ENCODE data around the gene ABHD4. TPM values are rescaled to one million over a fixed set of nuclear protein-coding genes. Genes with fewer than 3 reads are reported as not detected.

The ABHD4 gene
- total and polyA plus RNA-seq, 2 of the 4 experiments (the other 2 are of a cell fraction): 5.0 to 22.0 TPM

DNA sequence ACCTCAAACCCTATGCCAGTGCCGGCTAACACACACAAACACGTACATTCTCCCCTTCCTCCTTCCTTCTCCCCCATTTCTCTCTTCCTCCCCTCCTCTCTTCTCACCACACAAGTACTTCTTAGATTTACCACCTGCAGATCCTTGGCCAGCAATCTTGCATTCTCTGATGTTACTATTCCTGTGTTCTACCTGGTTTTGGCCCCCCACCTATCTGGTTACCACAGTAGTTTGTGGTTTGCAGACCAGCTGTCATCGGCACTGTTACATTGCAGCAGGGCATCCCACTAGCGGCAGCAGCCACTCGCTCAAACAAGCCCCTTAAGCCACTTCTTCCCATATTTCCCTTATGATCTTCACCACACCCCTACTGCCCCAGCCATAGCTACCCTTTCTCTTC, 3.9 kb downstream of the ABHD4 start:
- Histone ChIP-seq H2BK120ac (ENCODE audit: low read depth, low read length) (no peak overlapping the region), H2AK9ac (replicated peaks; ENCODE audit: low read depth, low read length, poor library complexity) (no peak overlapping the region), H3K4me2 (ENCODE audit: low read depth, low read length) (no peak overlapping the region), H4K91ac (ENCODE audit: insufficient read depth, low read depth, low read length) (no peak overlapping the region), H3K27ac (ENCODE audit: insufficient read depth, low read length) (no peak overlapping the region), H3K36me3 (ENCODE audit: control insufficient read depth, insufficient read depth, low read length) (peaks cover 43% of the 10 kb centered on the region), H3K27me3 (ENCODE audit: control insufficient read depth, insufficient read depth, low read length) (no peaks in the 10 kb centered on the region), H3K9me1 (ENCODE audit: insufficient read depth, low read length) (peaks cover 22% of the 10 kb centered on the region), H3K9ac (ENCODE audit: low read depth, low read length) (no peak overlapping the region), H3K14ac (replicated peaks; ENCODE audit: low read depth, low read length) (no peak overlapping the region), H3K18ac (ENCODE audit: low read depth, low read length) (no peak overlapping the region), H3K23ac (ENCODE audit: low read depth, low read length) (no peak overlapping the region), H3K4ac (ENCODE audit: low read depth, low read length) (0 out of 2 replicates have a peak overlapping the region, but pooled peaks have one; percentile 68), H4K20me1 (ENCODE audit: insufficient read depth, low read length) (no peaks in the 10 kb centered on the region; the same call in 1 of the 2 replicates), H4K5ac (ENCODE audit: low read depth, low read length) (no peak overlapping the region), H2BK5ac (ENCODE audit: low read depth, low read length, poor library complexity, severe bottlenecking) (peak overlapping the region; percentile 4), H3K79me1 (ENCODE audit: low read depth in 1 of 2, low read length in 2 of 2) (peaks cover 13 to 31% of the 10 kb centered on the region in 2 experiments), H3K4me1 (ENCODE audit: control insufficient read depth, insufficient read depth, low read length) (peaks cover 7% of the 10 kb centered on the region), H3K4me3 (ENCODE audit: insufficient read depth, low read depth, low read length) (no peak overlapping the region), H3K56ac (ENCODE audit: extremely low read depth, insufficient read depth, low read length) (no peak overlapping the region), H2AK5ac (ENCODE audit: low read depth, low read length) (peak overlapping the region; percentile 53; the same call in 1 of the 2 replicates), H4K8ac (ENCODE audit: low read depth in 2 of 2, low read length in 2 of 2) (no peak overlapping the region), H2BK15ac (ENCODE audit: low read depth, low read length) (no peak overlapping the region), H2AFZ (replicated peaks; ENCODE audit: low read length, poor library complexity) (no peak overlapping the region), H3K9me3 (ENCODE audit: control insufficient read depth, insufficient read depth, low read length) (no peaks in the 10 kb centered on the region), H2BK20ac (ENCODE audit: low read depth, low read length) (no peak overlapping the region)
- DNase-seq (no peak), ATAC-seq (ENCODE audit: low read depth) (no peak)
- dilution Hi-C loops (cut with HindIII; ENCODE audit: low sequenced_read_pairs, unreplicated experiment): no loop called here
- in situ Hi-C loops (cut with MboI; ENCODE audit: low sequenced_read_pairs): no loop called here
- ChIA-PET POLR2A (ENCODE audit: unreplicated experiment) (no interaction called here), CTCF (interaction anchor here (1.4 kb wide), 1 partner anchor 32 kb away, joined by 3 read pairs; no protein-coding TSS in a partner anchor)
- no TSS peak for BruUV-seq (replicated peaks)
- TF ChIP-seq MAFK (IDR thresholded peaks at IDR 0.05; ENCODE audit: low read depth, low read length): no peak
- TF ChIP-seq CHD1 (IDR thresholded peaks at IDR 0.05; ENCODE audit: low read depth, low read length): no peak
- no peak for TF ChIP-seq FOS (IDR thresholded peaks at IDR 0.05; ENCODE audit: low read depth, low read length)
- no peak for TF ChIP-seq ELK1 (IDR thresholded peaks at IDR 0.05; ENCODE audit: borderline replicate concordance, low read depth, low read length)
- intact Hi-C loops (cut with micrococcal nuclease): no loop called here
- WGBS, 2 experiments (ENCODE audit: extremely low coverage in 2 of 2, insufficient read length in 1 of 2): 90 to 100% methylated on average over 1 to 2 of the region's 5 CpGs
